T-helper 22 cell (primary cell): ENCODE measurements around the gene WRNIP1.

ENCODE experiments used
- DNase-seq: peaks from one replicate; pipeline ENCODE4 v3.0.0-alpha.2; 2020; ENCODE audit warnings: low read depth

The WRNIP1 gene

DNA sequence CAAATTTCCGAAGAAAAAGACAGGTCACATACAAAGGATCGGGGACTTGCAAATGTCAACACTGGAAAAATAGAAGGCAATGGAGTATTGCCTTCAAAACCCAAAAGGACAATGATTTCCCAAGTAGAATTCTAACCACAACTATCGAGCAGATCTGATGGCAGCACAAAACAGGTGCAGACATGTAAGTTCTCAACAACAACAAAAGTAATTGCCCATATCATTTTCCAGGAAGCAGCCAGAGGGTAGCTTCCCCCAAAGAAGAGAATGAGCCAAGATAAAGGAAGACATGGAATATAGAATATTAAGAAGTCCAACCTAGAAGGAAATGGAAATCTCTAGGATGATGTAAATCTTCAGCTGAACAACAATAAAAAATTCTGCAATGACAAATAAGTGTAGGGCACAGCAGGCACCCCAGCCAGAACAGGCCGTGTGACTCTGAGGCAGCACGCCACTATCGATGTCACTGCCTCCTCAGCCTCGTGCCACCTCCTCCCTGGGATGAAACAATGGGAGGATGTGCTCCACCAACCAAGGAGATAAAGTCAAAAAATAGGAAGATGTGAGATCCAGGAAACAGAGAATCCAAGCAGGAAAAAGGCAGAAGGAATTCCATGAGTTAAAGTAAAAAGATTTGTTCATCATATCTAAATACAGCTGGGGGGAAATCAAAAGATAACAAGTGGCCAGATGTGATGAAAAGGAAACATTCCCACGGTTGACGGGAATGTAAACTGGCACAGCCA lies 42.3 kb downstream of the WRNIP1 start:
- DNase-seq = no peak

DNA sequence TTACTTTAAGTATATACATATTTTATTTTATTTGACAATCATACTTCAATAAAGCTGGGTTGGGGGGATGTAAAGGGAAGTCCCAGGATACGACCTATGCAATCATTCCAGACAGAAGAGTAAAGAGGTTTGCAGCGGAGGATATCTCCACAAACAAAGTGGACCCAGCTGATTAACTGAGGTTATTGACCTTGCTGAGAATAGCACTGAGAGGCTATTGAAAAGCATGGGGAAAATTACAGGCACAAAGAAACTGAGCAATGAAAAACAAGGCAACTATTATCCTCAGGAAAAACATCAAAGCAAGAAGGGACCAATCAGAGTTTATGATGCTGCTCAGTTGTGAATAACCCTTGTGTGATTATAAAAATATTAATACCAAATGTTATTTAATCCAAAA lies 43.8 kb downstream of the WRNIP1 start:
- DNase-seq = no peak

DNA sequence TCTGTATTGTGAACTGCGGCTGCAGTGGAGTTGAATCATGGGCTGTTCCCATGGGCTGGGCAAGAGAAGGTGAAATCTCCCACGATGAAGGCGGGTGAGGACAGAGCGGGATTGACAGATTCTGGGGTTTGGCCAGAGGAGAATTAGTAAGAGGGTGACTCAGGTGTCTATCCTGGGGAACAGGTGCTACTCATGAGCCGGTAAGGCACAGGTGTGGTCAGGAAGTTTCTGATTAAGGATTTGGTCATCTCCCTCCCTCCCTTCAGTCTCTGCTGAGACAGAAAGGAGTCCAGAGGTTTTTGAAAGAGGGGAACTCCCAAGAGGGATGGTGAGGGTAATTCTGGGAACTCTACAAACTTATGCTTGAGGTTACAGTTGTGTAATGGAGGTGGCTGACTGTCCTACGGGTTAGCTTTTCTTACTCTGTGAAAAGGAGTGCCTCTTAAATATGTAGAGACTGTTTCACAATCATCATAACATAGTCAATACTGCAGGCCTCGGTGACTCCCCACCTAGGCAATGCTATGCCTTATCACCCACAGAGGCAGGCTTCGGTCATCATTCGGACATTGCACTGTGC lies 45.0 kb downstream of the WRNIP1 start:
- no peak for DNase-seq

DNA sequence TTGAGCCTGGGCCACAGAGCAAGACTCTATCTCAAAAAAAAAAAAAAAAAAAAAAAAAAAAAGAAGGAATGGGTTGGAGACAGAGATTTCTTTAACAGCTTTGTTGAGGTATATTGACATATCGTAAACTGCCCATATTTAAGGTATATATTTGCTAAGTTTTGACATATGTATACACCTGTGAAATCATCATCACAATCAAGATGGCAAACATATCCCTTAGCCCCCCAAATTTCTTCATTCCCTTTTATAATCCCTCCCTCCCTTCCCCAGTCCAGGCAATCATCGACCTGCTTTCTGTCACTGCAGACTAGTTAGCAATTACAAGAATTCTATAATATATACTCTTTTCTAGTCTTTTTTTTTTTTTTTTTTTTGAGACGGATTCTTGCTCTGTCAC lies 47.5 kb downstream of the WRNIP1 start:
- no peak for DNase-seq

DNA sequence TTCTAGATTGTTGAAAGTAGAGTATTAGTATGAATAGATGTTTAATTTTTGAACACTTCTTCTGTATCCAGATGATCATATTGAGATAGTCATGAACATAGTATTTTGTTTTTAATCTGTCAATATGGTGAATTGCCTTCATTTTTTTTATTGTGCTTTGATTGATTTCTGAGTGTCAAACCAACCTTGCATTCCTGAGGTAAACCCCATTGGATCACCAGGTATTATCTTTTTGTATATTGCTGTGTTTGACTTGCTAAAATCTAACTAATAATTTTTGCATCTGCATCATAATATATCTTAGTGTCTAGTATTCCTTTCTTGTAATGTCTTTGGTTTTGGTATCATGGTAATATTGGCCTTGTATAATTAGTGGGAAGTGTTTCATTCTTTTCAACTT lies 51.0 kb downstream of the WRNIP1 start:
- no peak for DNase-seq

DNA sequence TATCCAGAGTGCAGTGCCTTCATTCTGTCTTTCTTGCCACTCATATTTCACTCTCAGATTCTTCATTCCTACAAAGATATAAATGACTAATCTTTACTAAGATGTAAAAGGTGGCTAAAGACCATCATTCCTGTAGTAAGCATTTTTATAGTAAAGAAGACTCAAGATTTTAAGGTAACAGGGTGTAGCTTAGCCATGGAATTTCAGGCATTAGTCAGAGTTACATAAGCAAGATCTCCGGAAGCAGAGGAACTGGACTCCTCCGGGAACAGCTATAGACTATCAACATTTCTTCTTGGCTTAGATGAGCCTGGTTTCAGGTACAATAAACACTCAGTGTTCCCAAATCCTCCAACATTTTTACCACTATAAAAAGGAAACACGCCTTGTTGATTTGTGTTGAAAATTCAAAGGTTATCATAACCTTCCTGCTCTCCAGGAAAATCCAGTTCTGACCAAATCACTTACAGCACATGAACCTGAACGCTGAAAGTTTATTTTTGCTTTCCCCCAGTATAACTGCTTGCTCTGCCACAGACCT lies 52.8 kb downstream of the WRNIP1 start:
- no peak for DNase-seq

DNA sequence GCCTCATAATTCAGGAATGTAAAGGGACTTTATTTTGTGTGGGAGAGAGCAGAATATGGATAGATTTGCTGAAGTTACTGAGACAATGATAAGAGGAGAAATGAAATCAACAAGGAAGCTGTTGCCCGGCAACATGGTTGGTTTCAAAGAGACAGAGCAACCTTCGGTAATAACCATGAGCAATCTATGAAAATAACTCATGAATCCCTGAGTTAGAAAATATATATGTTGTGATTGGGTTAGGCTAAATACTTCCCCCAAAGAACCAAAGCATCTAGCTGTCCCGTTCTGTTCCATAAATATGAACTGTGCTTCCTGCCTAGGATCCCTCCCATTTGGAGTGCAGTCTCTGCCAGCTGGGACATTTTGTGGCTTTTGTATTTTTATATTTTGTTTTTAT lies 53.4 kb downstream of the WRNIP1 start:
- no peak for DNase-seq

DNA sequence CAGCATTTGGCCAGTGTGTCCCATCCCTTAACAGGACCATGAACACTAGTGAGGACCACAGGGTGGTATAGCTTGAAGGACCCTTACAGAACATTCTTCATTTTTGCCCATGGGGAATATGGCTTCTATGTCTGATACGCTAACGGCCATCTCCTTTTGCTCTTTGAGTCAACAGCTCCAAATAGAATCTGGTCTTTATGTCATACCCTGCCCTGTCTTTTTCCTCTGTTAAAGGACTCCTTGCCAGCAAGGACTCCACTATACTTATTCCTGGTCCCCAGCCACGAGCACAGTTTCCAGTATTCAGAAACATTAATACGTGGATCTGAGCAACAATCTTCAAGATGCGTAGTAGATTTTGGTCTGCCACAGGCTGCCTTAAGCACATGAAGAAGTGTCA lies 53.9 kb downstream of the WRNIP1 start:
- DNase-seq = no peak

DNA sequence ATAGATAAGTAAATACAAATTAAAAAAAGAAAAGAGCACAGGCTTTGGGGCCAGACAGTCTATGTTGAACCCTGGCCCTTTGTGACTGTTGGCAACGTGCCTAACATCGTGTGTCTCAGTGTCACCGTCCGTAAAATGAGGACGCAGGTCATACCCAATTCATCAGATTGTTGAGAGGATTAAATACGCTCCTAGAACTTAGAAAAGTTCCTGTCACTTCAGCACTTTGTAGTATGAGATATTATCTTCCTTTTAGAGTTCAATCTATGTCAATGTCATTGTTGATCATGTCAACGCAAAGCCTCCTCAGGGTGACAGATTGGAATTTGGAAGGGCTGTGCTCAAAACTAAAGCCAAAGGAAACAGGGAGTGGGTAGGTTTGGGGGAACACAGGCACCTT lies 54.8 kb downstream of the WRNIP1 start:
- no peak for DNase-seq

DNA sequence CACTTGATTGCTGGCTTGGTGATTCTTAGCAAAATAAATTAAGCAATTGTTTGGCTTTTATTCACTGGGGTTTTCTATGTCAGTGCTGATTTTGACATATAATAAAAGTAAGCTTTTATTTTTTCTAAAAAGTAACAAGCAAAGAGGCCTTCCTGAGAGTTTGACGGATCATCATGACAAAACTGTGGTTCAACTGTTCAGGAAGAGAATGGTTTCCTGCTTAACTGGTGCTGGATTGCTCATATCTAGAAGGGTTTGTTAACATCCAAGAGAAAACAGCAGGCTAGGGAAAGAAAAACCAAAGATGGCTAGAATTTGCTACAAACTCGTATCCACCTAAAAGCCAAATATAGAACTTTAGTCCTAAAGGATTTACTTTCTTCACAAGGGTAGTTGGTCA lies 55.2 kb downstream of the WRNIP1 start:
- DNase-seq = no peak

DNA sequence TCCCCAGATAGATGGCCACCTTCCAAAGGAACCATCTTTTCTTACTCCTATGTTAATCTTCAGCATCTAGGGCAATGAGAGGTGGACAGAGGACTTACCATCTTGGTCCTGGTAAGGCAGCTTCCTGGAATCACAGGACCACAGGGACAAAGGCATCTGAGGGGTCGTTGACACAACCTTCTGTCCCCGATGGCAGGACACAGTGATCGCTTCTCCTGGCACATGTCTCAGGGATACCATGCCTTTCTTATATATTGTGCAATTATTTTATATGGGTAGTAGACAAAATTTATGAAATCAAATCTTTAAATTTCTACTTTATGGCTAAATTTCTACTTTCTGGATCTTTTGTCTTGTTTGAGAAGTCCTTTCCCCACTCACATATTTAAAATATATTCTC lies 56.4 kb downstream of the WRNIP1 start:
- DNase-seq = no peak

DNA sequence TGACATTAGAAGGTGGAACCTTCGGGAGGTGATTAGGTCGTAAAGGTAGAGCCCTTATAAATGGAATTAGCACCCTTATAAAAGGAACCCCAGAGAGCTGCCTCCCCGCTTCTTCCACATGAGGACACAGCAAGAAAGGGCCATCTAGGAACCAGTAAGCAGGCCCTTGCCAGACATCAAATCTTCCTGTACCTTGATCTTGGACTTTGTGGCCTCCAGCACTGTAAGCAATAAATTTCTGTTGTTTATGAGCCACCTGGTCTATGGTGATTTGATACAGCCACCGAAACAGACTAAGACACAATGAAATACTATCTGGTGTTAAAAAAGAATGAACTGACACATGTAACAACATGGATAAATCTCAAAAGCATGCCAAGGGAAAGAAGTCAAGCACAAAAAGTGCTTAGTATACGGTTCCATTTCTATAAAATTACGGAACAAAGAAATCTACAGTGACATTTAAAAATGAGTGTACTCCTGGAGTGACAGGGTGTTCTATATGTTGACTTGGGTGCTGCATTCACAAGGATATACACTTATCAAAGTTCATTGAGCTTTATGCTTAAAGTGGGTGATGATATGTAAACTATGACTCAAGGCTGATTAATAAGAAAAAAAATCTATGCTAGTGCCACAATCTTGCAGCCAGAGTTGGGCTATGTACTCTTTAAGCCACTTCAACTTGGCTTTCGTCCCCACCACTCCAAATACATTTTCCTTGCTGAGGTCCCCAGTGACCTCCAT lies 58.1 kb downstream of the WRNIP1 start:
- DNase-seq = no peak

DNA sequence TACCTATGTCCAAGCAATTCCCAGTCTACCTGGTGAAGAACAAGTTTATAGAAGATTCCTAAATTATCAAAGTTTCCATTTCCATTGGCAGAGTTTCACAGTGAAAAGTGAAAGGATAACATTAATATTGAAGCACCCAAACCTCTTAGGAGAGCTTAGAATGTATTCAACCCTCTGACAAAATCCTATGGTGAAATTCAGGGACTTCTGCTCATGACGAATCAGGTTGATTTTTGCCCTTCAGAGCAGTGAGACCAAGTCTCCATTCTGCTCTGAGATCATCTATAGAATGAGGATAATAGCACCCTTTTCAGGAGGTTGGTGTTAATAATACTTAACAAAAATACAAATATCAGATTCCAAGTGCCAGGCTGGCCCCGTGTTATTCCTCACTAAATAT lies 60.9 kb downstream of the WRNIP1 start:
- DNase-seq = no peak

DNA sequence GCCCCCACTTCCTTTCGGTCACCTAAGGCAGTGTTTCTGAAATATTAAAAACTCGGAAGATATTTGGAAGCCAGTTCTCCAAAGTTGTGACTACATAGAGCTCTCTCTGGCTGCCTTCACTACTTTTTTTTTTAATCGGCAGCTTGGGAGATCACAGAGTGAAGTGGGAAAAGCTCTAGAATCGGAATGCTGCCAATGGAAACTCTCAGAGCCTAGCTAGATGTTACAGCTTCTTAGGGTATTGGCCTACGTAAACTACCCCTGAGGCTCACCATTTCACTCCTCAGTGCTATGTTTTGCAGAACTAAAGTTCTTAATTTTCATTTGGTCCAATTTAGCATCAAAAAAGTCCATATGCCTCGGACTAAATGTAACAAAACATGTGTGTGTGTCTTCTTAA lies 61.9 kb downstream of the WRNIP1 start:
- no peak for DNase-seq

DNA sequence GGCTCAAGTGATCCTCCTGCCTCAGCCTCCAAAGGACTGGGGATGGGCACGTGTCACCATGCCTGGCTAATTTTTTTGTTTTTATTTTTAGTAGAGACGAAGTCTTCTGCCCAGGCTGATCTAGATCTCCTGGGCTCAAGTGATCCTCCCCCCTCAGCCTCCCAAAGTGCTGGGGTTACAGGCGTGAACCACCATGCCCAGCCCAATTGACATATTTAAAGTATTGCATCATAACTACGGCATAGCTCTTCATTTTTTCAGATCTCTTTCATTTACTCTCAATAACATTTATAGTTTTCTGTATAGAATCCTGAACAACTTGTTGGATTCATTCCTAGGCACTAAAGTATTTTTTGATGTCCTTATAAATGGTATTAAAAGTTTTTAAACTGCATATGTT lies 63.4 kb downstream of the WRNIP1 start:
- DNase-seq = no peak

DNA sequence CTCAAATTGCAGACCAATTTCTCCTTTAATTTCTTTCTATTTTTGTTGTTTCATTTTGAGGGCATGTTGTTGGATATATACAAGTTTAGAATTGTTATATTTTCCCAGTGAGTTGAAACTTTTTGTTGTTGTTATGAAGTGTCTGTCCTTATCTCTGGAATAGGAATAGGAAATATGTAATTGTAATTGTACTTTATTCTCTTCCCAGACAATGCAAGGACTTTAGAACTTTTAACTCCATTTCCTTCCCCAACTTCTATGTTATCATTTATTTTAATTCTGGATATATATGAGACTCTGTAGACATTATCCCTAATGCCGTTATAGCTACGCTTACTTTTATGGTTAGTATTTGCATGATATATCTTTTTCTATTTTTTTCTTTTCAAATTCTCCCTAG lies 64.1 kb downstream of the WRNIP1 start:
- no peak for DNase-seq

DNA sequence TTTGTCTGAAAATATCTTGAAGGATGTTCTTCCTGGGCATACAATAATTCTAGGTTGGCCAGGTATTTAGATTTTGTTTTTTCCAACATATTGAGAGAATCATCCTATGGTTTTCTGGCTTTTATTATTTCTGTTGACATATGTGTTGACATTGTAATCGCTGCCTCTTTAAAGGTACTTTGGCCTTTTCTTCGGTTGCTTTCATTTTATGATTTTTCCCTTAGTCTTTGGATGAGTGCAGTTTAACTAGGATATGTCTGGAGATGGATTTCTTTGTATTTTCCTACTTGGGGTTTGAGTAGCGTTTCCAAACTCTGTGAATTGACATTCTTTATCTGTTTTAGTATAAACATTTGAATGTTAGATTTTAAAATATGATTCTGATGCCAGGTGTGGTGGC lies 65.0 kb downstream of the WRNIP1 start:
- no peak for DNase-seq

DNA sequence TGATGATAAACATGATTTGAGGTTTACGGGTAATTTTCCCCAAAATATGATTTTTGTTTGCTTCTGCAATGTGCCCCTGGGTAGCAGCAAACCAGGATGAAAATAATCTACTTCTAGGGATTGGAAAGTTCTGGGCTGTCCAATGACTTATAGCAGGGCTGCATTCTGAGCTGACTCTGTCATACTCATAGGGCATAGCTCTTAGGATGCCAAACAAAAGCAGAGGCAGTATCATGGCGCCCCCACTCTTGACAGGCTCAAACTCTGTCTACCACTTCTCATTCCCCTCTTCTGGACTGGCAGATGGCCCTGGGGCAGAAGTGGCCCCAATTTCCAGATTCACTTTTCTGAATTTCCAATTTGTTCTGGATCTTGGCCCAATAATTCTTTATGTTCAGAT lies 66.2 kb downstream of the WRNIP1 start:
- no peak for DNase-seq

DNA sequence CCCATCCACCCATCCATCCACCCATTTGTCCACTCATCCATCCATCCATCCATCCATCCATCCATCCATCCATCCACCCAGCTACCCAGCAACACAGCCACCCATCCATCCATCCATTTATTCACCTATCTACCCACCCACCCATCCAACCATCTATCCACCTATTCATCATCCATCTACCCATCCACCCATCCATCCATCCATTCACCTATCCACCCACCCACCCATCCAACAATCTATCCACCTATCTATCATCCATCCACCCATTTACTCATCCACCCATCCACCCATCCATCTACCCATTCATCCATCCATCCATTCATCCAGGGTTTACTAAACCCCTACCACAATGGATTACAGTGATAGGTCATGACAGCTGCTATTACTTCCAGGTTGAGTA lies 69.1 kb downstream of the WRNIP1 start:
- no peak for DNase-seq
